ENCODE measurements around the gene MMP7.

GRCh38 chr11:102575012-102575411 is 44.5 kb upstream of the MMP7 start:
- TF ChIP-seq ZNF274 (IDR thresholded peaks at IDR 0.05; ENCODE audit: low read length) (no peak), ZNF274 (tag by site-specific recombination; IDR thresholded peaks at IDR 0.05; ENCODE audit: borderline replicate concordance) (no peak), ZNF510 (tag by site-specific recombination; IDR thresholded peaks at IDR 0.05; ENCODE audit: insufficient replicate concordance) (no peak), ZNF792 (tag by site-specific recombination; IDR thresholded peaks at IDR 0.05) (no peak), CTCF (tag by site-specific recombination; IDR thresholded peaks at IDR 0.05) (no peak), ZNF148 (tag by site-specific recombination; IDR thresholded peaks at IDR 0.05; ENCODE audit: borderline replicate concordance) (no peak), ZNF549 (tag by site-specific recombination; IDR thresholded peaks at IDR 0.05) (no peak), ZNF394 (tag by site-specific recombination; IDR thresholded peaks at IDR 0.05; ENCODE audit: borderline replicate concordance) (no peak), ZBTB8A (tag by site-specific recombination; IDR thresholded peaks at IDR 0.05) (no peak), ZNF777 (tag by site-specific recombination; IDR thresholded peaks at IDR 0.05; ENCODE audit: borderline replicate concordance) (no peak), ZFP69B (tag by site-specific recombination; IDR thresholded peaks at IDR 0.05) (no peak)
